Amygdala (tissue), 56 donors: ENCODE data around the gene GRIN3B.
"Not testable (repeated sequence)": the region's sequence is repeated elsewhere in the genome, so short reads cannot be mapped to it uniquely, and the experiment has no call there.

Source experiments
- DNase-seq, 56 donors: peaks; one replicate each; lab custom pipeline; 2025; lab: John Stamatoyannopoulos, UW

GRIN3B gene, protein sequence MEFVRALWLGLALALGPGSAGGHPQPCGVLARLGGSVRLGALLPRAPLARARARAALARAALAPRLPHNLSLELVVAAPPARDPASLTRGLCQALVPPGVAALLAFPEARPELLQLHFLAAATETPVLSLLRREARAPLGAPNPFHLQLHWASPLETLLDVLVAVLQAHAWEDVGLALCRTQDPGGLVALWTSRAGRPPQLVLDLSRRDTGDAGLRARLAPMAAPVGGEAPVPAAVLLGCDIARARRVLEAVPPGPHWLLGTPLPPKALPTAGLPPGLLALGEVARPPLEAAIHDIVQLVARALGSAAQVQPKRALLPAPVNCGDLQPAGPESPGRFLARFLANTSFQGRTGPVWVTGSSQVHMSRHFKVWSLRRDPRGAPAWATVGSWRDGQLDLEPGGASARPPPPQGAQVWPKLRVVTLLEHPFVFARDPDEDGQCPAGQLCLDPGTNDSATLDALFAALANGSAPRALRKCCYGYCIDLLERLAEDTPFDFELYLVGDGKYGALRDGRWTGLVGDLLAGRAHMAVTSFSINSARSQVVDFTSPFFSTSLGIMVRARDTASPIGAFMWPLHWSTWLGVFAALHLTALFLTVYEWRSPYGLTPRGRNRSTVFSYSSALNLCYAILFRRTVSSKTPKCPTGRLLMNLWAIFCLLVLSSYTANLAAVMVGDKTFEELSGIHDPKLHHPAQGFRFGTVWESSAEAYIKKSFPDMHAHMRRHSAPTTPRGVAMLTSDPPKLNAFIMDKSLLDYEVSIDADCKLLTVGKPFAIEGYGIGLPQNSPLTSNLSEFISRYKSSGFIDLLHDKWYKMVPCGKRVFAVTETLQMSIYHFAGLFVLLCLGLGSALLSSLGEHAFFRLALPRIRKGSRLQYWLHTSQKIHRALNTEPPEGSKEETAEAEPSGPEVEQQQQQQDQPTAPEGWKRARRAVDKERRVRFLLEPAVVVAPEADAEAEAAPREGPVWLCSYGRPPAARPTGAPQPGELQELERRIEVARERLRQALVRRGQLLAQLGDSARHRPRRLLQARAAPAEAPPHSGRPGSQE

DNA sequence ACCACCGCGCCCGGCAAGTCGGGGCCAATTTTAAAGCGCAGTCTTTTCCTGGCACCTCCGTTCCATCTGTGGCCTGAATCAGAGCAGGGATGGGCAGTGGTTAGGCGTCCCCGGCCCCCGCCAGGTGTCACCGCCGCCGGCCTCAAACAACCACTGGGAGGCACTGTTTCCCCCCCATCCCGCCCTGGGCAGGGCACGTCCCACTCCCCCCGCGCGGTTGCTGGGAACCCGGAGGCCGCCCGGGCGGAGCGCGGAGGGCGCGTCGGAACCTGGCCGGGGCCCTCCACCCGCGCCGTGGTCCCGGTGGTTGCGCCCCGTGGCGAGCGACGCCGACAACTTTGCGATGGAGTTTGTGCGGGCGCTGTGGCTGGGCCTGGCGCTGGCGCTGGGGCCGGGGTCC, at the start of gene GRIN3B:
Gene GRIN3B (plus strand): TSS at position 325 of the 400 bp plus-strand sequence. CDS start 19 bp downstream, at position 344.
- DNase-seq = peak in 2 of 56 donors; percentile 6 to 17

DNA sequence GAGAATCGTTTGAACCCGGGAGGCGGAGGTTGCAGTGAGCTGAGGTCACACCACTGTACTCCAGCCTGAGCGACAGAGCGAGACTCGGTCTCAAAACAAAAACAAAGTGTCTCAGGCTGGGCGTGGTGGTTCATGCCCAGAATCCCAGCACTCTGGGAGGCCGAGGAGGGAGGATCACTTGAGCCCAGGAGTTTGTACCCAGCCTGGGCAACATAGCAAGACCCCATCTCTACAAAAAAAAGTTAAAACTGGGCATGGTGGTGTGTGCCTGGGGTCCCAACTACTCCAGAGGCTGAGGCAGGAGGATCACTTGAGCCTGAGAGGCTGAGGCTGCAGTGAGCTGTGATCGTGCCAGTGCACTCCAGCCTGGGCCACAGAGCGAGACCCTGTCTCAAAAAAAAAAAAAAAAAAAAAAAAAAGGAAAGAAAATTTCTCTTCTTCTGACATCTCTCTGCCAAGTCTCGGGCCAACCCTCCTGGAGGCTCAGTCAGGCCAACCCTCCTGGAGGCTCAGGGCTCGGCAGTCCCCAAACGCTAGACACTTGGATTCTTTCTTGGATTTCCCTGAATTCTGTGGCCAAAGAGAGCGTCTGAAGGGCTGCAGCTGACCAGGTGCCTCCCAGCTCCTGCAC, 48.1 kb upstream of the GRIN3B start:
- no peak for DNase-seq

GRCh38 chr19:952680-953444, 47.4 kb upstream of the GRIN3B start:
- no peak for DNase-seq

DNA sequence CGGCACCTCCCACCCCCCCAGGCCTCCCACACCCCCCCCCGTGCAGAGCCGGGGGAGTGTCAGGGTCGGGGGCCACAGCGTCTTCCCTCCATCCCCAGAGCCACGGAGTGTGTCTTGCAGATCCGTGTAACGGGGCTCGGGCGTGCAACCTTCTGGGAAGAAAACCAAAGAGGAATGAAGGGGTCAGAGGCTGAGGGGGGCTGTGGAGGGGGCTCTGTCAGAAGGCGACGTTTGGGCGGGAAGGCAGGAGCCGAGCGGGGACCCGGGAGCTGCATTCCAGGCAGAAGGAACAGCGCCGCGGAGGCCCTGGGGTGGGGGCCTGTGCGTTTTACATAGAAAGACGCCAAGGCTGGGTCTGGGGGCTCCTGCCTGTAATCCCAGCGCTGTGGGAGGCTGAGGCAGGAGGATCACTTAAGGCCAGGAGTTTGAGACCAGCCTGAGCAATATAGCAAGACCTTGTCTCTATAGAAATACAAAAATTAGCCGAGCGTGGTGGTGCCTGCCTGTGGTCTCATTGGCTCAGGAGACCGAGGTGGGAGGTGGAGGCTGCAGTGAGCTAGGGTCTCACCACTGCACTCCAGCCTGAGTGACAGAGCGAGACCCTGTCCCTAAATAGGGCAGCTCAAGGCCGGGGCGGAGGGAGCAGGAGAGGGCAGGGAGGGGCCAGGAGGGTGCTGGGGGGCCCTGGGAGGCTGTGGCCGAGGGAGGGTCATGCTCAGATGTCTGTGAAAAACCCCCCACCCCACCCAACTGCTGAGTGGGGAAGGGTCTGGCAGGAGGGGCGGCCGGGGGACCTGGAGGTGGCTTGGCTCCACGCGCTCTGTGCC, 46.6 kb upstream of the GRIN3B start:
- no peak for DNase-seq

DNA sequence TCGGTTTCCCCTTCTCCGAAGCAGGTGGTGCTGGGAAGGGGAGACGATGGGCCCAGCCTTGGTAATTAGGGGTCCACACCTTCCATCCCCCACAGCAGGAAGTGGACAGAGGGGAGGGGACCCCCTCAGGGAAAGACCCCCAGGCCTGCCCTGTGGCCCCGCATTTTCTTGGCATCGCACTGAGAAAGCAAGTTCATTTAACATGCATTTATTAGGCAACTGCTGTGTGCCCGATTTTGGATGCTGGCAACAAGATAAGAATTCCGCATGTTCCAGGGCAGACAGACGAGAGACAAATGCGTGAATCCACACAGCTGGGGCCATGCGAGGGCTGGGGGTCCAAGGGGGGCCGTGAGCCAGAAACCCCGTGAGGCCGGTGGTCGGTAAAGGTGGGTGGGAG, 45.9 kb upstream of the GRIN3B start:
- no peak for DNase-seq

DNA sequence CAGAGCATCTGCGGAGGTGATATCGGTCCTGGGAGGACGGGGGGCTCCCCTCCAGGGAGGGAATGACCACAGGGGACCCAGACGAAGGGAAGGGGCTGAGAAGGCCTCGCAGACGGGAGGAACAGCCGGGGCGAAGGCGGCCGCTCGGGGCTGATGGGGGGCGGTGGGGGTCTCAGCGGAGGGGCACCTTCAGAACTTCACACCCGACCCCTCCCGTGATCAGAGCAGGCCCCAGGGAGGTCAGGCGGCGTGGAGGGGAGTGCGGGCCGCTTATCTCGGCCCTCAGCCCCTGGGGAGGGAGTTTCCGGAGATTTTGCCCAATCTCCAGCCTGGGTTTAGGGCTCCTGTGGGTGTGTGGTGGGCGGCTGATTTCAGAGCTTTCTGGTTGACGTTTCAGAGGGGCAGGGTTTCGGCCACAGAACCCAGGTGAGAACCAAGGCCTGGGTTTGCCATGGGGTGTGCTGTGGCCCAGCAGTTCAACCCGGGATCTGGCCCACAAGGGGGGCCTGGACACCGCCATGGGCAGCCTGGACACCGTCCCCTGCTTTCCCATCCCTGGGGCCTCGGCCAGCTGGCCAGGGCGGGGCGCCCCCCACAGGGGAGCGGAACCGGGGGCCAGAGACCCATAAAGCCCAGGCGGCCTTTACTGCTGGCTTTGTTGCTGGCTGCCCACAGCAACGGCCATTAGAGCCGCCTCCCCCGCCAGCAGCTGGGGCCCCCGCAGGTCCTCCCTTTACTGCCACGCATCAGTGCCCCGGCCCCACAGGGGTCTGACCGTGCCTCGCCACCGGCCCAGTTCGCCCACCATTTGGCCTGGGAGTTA, 45.3 kb upstream of the GRIN3B start:
- DNase-seq = no peak

- DNase-seq = no peak
Measured at GRCh38 chr19:955803-956765, 44.1 kb upstream of the GRIN3B start.

GRCh38 chr19:956766-957440, 43.3 kb upstream of the GRIN3B start:
- DNase-seq = no peak

DNA sequence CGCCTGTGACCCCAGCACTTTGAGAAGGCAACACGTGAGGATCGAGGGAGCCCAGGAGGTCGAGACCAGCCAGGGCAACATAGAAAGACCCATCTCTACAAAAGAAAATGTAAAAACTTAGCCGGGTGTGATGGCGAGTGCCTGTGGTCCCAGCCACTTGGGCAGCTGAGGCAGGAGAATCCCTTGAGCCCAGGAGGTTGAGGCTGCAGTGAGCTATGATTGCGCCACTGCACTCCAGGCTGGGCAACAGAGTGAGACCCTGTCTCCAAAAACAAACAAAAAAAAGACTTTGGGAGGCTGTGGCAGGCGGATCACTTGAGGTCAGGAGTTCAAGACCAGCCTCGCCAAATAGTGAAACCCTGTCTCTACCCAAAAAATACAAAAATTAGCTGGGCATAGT, 42.6 kb upstream of the GRIN3B start:
- not testable (repeated sequence) for DNase-seq

DNA sequence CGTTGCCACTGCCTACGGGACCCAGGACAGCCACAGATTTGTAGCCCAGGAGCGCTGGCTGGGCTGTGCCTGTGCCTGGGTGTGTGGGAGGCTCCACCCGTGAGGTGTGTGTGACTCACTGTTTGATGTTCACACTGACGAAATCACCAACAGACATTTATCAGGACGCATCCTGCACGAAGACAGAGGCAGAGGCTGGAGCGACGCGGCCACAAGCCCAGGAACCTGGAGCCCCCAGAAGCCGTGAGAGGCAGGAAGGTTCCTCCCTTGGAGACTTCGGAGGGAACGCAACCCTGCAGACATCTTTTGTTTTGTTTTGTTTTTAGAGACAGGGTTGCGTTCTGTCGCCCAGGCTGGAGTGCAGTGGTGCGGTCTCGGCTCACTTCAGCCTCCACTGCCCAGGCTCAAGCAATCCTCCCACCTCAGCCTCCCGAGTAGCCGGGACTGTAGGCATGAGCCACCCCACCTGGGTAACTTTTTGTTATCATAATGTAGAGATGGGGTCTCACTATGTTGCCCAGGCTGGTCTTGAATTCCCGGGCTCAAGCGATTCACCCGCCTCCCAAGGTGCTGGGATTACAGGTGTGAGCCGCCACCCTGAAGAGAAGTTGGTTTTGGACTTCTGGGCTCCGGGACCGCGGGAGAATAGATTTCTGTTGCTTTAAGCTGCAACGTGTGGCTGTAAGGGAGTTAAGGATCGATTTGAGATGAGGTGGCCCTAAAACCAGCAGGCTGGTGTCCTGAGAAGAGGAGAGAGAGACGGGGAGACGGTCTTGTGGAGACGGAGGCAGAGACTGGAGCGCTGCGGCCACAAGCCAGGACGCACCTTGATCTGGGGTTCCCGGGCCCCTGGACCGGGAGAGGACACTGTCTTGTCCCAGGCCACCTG, 41.0 kb upstream of the GRIN3B start:
- peak in 17 of 56 donors; percentile 2 to 61 (median 23) for DNase-seq

DNA sequence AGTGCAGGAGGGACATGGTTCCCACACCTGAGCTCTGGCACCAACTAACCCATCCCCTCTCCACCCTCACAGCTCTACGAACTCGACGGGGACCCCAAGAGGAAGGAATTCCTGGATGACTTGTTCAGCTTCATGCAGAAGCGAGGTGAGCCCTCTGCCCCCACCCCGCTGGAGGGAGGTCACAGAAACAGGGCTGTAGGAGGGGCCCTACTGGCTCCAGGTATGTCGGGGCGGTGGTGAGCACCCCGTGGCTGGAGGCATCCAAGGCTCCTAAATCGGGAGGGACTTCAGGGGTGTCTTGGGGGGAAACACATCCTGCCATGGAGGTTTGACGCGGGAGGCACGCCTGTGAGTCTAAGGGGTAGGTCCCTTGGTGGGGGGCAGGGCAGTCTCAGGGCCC, 40.2 kb upstream of the GRIN3B start:
- DNase-seq = no peak

GRCh38 chr19:960601-960938, 39.6 kb upstream of the GRIN3B start:
- DNase-seq = no peak

DNA sequence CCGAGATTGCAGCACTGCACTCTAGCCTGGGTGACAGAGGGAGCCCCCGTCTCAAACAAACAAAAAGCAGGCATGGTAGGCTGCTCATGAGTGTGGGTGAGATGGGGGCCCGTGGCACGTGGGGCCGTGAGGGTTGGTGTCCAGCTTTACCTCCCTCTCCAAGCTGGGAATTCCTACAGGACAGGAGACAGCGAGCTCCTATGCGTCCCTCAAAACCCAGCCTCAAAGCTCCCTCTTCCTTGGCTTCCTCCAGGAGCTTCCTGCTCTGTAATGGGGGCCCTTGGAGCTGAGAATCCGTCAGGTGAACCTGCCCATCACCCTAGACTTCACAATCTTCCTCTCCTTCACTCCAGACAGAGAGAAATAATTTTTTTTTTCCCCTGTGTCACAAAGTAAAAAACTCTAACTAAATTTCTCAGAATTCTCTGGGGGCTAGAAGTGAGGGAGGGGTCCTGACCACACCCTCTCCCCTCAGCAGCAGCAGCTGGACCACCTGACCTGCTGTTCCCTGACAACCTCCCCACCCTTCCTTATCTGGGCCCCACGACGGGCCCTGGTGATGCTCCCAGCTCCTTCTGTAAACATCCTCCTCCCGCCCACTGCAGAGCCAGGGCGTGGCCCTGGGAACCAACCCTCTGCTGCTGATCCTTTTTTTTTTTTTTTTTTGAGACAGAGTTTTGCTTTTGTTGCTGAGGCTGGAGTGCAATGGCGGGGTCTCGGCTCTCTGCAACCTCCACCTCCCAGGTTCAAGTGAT, 38.2 kb upstream of the GRIN3B start:
- DNase-seq = no peak

GRCh38 chr19:962683-963400, 37.4 kb upstream of the GRIN3B start:
- DNase-seq = no peak
